Ishikawa (cell line): ENCODE measurements around the gene VPS41.

Experiments
- CEBPB ChIP-seq: IDR thresholded peaks from 2 replicates; pipeline ENCODE4 v1.6.1; 2012
- CREB1 ChIP-seq: IDR thresholded peaks from 2 replicates; pipeline ENCODE4 v1.6.1; 2012; ENCODE audit warnings: low read depth
- EGR1 ChIP-seq: IDR thresholded peaks from 2 replicates; pipeline ENCODE4 v1.6.1; 2012
- EP300 ChIP-seq: IDR thresholded peaks from 2 replicates; pipeline ENCODE4 v1.6.1; 2012; ENCODE audit warnings: borderline replicate concordance
- FOXM1 ChIP-seq: IDR thresholded peaks from 2 replicates; pipeline ENCODE4 v1.6.1; 2012; ENCODE audit warnings: low read depth, borderline replicate concordance
- MAX ChIP-seq: IDR thresholded peaks from 2 replicates; pipeline ENCODE4 v1.6.1; 2012
- NFIC ChIP-seq: IDR thresholded peaks from 2 replicates; pipeline ENCODE4 v1.6.1; 2012
- RAD21 ChIP-seq: IDR thresholded peaks from 2 replicates; pipeline ENCODE4 v1.6.1; 2012; ENCODE audit warnings: low read depth
- REST ChIP-seq: IDR thresholded peaks from 2 replicates; pipeline ENCODE4 v1.6.1; 2012; ENCODE audit warnings: low read depth, mild to moderate bottlenecking
- TAF1 ChIP-seq: IDR thresholded peaks from 2 replicates; pipeline ENCODE4 v1.6.1; 2012; ENCODE audit warnings: low read depth, mild to moderate bottlenecking
- TCF12 ChIP-seq: IDR thresholded peaks from 2 replicates; pipeline ENCODE4 v1.6.1; 2012; ENCODE audit warnings: low read depth
- TEAD4 ChIP-seq: IDR thresholded peaks from 2 replicates; pipeline ENCODE4 v1.6.1; 2012
- USF1 ChIP-seq: IDR thresholded peaks from 2 replicates; pipeline ENCODE4 v1.6.1; 2012
- YY1 ChIP-seq: IDR thresholded peaks from 2 replicates; pipeline ENCODE4 v1.6.1; 2012; ENCODE audit warnings: low read depth
- ZBTB7A ChIP-seq: IDR thresholded peaks from 2 replicates; pipeline ENCODE4 v1.6.1; 2012; ENCODE audit warnings: low read depth

The VPS41 gene

GRCh38 chr7:38736138-38736537 is 172.9 kb downstream of the VPS41 start:
- no peak for TF ChIP-seq CEBPB
- no peak for TF ChIP-seq REST
- TF ChIP-seq TCF12: no peak
- TF ChIP-seq RAD21: no peak

- TF ChIP-seq ZBTB7A (no peak), TCF12 (no peak), USF1 (no peak)
Observed at GRCh38 chr7:38731215-38731614, 177.8 kb downstream of the VPS41 start.

GRCh38 chr7:38728145-38728544 is 180.8 kb downstream of the VPS41 start:
- TF ChIP-seq EP300: no peak
- TF ChIP-seq EGR1: no peak
- no peak for TF ChIP-seq MAX
- no peak for TF ChIP-seq ZBTB7A
- no peak for TF ChIP-seq NFIC
- TF ChIP-seq CEBPB: no peak
- no peak for TF ChIP-seq REST
- no peak for TF ChIP-seq TCF12
- TF ChIP-seq FOXM1: no peak
- no peak for TF ChIP-seq RAD21
- no peak for TF ChIP-seq TAF1
- TF ChIP-seq YY1: no peak
- no peak for TF ChIP-seq USF1
- no peak for TF ChIP-seq TEAD4
- TF ChIP-seq CREB1: no peak

GRCh38 chr7:38727184-38727940 is 181.6 kb downstream of the VPS41 start:
- TF ChIP-seq NFIC (no peak), ZBTB7A (no peak), CEBPB (no peak), TCF12 (no peak), FOXM1 (no peak), EP300 (no peak), EGR1 (no peak), TEAD4 (no peak)

GRCh38 chr7:38723327-38723726 is 185.7 kb downstream of the VPS41 start:
- no peak for TF ChIP-seq TCF12
- no peak for TF ChIP-seq USF1
- no peak for TF ChIP-seq EGR1
- TF ChIP-seq ZBTB7A: no peak
- no peak for TF ChIP-seq CEBPB
- no peak for TF ChIP-seq MAX
- no peak for TF ChIP-seq RAD21
- TF ChIP-seq YY1: no peak
- no peak for TF ChIP-seq FOXM1
- no peak for TF ChIP-seq TAF1
- no peak for TF ChIP-seq EP300
- no peak for TF ChIP-seq REST
- TF ChIP-seq CREB1: no peak
- no peak for TF ChIP-seq NFIC
- TF ChIP-seq TEAD4: no peak
